ENCODE measurements around the gene CHD6. TPM values are rescaled to one million over a fixed set of nuclear protein-coding genes. Genes with fewer than 3 reads are reported as not detected.

Gene CHD6
- total RNA-seq, 1 donor from 2014 or later: 114 TPM

DNA sequence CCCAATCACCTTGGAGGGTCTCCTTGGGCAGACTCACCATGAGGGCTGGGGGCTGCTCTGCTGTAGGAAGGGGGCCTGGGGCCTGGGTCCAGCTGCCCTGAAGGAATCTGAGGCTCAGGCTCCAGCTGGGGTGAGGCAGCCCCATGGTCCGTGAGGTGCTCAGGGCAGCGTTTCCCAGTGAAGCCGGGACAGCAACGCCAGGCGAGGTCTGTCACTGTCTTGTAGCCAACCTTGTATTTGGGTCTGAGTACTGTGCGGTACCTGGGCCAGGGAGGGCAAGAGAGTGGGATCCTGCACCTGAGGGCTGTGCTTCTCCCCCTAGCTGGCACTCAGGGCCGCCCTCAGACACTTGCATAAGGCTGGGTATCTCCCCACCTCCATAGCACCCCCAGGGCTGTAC, 254.6 kb downstream of the CHD6 start:
- Mint-ChIP-seq H3K9me3 (ENCODE audit: low read depth) (no peaks in the 10 kb centered on the region), H3K4me3 (ENCODE audit: low read depth) (no peak overlapping the region), H3K27ac (no peak overlapping the region), H3K4me1 (ENCODE audit: low read depth) (peaks cover 2% of the 10 kb centered on the region), H3K27me3 (peaks cover 30% of the 10 kb centered on the region), H3K36me3 (ENCODE audit: insufficient read depth) (no peaks in the 10 kb centered on the region)
- no peak for DNase-seq (ENCODE audit: low spot score, unreplicated experiment)
- TF ChIP-seq, protein P1, sequence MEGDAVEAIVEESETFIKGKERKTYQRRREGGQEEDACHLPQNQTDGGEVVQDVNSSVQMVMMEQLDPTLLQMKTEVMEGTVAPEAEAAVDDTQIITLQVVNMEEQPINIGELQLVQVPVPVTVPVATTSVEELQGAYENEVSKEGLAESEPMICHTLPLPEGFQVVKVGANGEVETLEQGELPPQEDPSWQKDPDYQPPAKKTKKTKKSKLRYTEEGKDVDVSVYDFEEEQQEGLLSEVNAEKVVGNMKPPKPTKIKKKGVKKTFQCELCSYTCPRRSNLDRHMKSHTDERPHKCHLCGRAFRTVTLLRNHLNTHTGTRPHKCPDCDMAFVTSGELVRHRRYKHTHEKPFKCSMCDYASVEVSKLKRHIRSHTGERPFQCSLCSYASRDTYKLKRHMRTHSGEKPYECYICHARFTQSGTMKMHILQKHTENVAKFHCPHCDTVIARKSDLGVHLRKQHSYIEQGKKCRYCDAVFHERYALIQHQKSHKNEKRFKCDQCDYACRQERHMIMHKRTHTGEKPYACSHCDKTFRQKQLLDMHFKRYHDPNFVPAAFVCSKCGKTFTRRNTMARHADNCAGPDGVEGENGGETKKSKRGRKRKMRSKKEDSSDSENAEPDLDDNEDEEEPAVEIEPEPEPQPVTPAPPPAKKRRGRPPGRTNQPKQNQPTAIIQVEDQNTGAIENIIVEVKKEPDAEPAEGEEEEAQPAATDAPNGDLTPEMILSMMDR (IDR thresholded peaks at IDR 0.05; ENCODE audit: unreplicated experiment): no peak

DNA sequence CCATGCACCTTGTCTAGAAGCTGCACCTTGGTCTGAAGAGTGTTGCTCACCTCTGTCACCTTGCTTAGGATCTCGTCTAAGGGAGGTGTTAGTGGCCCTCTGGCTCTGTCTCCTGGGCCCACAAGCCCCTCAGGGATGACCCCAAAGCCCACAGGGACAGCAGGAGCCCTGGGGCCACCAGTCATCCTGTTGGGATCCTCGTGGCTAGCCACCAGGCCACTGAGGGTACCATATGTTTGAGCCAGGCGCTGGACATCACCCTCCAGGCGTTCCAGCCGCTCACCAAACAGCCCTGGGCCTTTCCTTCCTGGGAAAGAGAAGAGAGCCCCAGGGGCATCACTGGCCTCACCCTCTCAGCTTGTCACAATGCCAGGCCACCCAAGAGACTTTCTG, 255.4 kb downstream of the CHD6 start:
- TF ChIP-seq, protein P1 (IDR thresholded peaks at IDR 0.05; ENCODE audit: unreplicated experiment): no peak
- no peaks in the 10 kb centered on the region for H3K36me3 Mint-ChIP-seq (ENCODE audit: insufficient read depth)
- no peak overlapping the region for H3K4me3 Mint-ChIP-seq (ENCODE audit: low read depth)
- peaks cover 2% of the 10 kb centered on the region for H3K4me1 Mint-ChIP-seq (ENCODE audit: low read depth)
- H3K9me3 Mint-ChIP-seq (ENCODE audit: low read depth): no peaks in the 10 kb centered on the region
- peaks cover 24% of the 10 kb centered on the region for H3K27me3 Mint-ChIP-seq
- no peak for DNase-seq (ENCODE audit: low spot score, unreplicated experiment)
- H3K27ac Mint-ChIP-seq: no peak overlapping the region

DNA sequence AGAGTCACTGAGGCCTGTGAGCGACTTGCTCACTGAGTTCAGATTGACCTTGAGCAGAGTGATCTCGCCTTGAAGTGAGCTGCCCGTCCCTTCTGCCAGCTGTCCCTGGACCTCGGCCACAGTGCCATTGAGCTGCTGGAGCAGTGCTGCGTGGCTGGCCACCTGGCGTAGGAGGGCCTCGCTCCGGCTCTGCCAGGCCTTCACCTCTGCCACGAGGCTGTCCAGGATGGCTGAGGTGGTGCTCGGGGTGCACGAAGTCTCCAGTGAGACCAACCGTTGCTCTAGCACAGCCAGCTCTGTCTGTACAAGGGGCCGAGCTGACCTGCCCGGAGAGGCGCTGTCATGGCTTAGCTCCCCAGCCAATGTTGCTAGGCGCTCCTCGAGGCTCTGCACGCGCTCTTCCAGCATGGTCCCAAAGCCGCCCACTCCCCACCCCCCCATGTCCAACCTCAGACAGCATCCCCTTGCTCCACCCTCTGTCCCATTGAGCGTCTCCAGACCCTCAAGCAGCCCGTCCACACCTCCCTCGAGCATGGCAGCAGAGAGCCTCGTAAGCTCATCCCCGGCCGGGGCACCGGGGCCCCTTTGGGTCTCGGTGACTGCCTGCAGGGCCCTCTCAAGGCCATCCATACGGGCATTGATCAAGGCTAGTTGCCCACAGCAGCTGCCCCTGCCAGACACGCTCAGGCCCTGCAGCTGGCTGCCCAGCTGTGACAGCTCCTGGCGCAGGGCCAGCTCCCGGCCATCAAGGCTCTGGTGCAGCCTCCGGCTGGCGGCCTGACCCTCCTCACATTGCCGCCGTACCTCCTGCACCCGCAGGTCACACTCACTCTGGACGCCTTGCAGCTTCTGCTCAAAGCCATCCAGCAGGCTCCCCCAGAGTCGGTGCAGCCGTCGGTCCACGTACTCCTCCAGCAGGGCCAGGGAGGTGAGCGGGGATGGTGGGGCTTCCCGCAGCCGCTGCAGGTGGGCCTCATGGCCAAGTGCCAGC, 256.1 kb downstream of the CHD6 start:
- no peak for DNase-seq (ENCODE audit: low spot score, unreplicated experiment)
- TF ChIP-seq, protein P1 (IDR thresholded peaks at IDR 0.05; ENCODE audit: unreplicated experiment): no peak
- H3K9me3 Mint-ChIP-seq (ENCODE audit: low read depth): no peaks in the 10 kb centered on the region
- H3K27me3 Mint-ChIP-seq: peaks cover 17% of the 10 kb centered on the region
- no peaks in the 10 kb centered on the region for H3K36me3 Mint-ChIP-seq (ENCODE audit: insufficient read depth)
- H3K4me3 Mint-ChIP-seq (ENCODE audit: low read depth): no peak overlapping the region
- no peaks in the 10 kb centered on the region for H3K4me1 Mint-ChIP-seq (ENCODE audit: low read depth)
- no peak overlapping the region for H3K27ac Mint-ChIP-seq

DNA sequence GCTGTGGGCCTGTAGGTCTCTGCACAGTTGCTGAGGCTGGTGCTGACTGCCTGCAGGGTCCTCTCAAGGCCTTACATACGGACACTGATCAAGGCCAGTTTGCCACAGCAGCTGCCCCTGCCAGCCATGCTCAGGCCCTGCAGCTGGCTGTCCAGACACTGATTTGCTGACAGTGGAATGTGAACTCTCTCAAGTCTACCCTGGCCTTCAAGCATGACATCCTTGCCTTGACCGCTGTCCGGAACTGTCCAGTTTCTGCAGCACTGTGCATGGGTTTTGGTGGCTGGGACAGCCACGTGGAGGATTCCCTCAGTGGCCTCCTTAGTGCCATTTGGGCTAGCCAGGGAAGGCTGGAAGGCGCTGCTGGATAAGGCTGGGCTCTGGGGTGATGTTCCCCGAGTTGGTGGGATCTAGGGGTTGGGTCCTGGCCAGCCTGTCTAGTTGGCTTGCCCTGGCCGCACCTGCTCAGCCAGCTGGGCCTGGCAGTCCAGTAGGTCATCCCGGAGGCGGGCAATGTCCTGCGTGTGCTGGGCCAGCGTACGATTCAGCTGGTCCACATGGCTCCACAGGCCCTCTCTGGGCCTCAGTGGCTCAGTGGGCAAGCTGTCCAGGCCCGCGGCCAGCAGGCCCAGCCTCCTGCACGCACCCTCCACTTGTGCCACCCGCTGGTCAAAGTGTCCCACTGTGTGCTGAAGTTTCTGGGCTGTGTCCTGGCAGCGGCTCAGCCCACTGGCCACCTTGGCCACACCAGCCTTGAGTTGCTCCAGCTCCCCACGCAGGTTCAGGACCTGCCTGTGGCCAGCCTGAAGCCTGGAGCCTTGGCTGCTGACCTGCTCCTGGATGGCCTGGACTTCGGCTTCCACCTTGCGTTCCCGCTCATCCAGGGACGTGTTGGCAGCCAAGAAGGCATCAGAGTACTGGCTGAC, 257.1 kb downstream of the CHD6 start:
- TF ChIP-seq, protein P1 (IDR thresholded peaks at IDR 0.05; ENCODE audit: unreplicated experiment): no peak
- Mint-ChIP-seq H3K27me3 (peaks cover 15% of the 10 kb centered on the region), H3K36me3 (ENCODE audit: insufficient read depth) (no peaks in the 10 kb centered on the region), H3K27ac (no peak overlapping the region), H3K4me1 (ENCODE audit: low read depth) (no peaks in the 10 kb centered on the region), H3K9me3 (ENCODE audit: low read depth) (no peaks in the 10 kb centered on the region), H3K4me3 (ENCODE audit: low read depth) (no peak overlapping the region)
- no peak for DNase-seq (ENCODE audit: low spot score, unreplicated experiment)

DNA sequence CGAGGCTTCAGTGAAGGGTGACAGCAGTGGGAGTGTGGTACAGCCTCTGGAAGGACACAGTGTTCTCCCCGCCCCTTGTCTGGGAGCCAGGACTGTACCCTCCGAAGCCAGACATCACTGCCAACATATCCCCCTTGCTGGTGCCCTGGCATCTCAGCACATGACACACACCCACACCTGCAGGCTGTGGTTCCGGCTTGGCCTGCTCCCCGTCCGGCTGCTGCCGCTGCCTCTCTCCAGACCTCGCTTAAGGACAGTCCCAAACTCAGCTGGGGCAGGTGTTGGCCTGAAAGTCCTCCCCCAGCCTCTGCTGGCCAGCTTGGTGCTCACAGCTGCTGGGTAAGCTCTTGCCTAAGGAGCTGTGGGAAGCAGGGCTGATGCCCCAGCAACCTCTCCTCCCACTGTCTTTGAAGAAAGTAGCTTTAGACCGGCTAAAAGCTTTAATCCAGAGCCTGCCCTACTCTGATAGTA, 258.6 kb downstream of the CHD6 start:
- TF ChIP-seq, protein P1 (IDR thresholded peaks at IDR 0.05; ENCODE audit: unreplicated experiment): no peak
- H3K4me1 Mint-ChIP-seq (ENCODE audit: low read depth): no peaks in the 10 kb centered on the region

More for the DNA sequence above, 258.6 kb downstream of the CHD6 start:
- Mint-ChIP-seq H3K36me3 (ENCODE audit: insufficient read depth) (no peaks in the 10 kb centered on the region), H3K4me3 (ENCODE audit: low read depth) (no peak overlapping the region), H3K27me3 (peaks cover 4% of the 10 kb centered on the region), H3K27ac (no peak overlapping the region), H3K9me3 (ENCODE audit: low read depth) (no peaks in the 10 kb centered on the region)
- no peak for DNase-seq (ENCODE audit: low spot score, unreplicated experiment)
